Measurements from ENCODE around the gene LYAR. TPM values are rescaled to one million over a fixed set of nuclear protein-coding genes. Genes with fewer than 3 reads are reported as not detected.

LYAR gene
- total and polyA plus RNA-seq, 2 experiments from 2014 or later: 44.0 to 105 TPM

DNA sequence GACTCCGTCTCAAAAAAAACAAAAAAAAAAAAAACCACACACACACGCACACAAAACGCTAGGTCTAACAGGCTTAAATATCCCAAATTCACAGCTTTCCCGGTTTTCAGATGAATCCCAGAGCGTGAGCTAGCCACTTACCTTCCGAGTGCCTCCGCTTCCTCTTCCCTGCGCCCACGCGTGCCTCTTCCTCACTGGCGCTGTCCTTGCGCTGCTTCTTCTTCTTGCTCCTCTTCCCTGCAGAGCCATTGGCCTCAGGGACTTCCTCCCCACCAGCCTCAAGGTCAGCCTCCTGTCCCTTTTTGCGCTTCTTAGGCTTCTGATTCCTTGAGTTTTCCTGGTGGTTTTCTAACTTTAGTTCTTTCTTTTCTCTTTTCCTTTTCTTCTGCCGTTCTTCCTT lies 15.7 kb downstream of the LYAR start:
- Histone ChIP-seq H3K9me2 (ENCODE audit: insufficient read depth) (no peaks in the 10 kb centered on the region), H2AFZ (no peak overlapping the region), H3F3A (replicated peaks; ENCODE audit: low read depth) (no peaks in the 10 kb centered on the region), H3K27ac (ENCODE audit: low read depth) (no peak overlapping the region), H3K36me3 (ENCODE audit: insufficient read depth) (peaks cover 64% of the 10 kb centered on the region), H3K27me3 (ENCODE audit: insufficient read depth) (no peaks in the 10 kb centered on the region), H3K4me2 (no peak overlapping the region), H3K4me3 (no peak overlapping the region), H3K79me2 (replicated peaks; ENCODE audit: insufficient read depth) (0 out of 2 replicates have a peak, but pooled peaks cover 3% of the 10 kb centered on the region), H3K4me1 (ENCODE audit: insufficient read depth) (no peaks in the 10 kb centered on the region), H4K20me1 (replicated peaks; ENCODE audit: insufficient read depth) (peaks cover 12% of the 10 kb centered on the region; the same call in 1 of the 2 replicates)
- Mint-ChIP-seq H3K27ac (no peak overlapping the region), H3K36me3 (ENCODE audit: low read depth) (peaks cover 76% of the 10 kb centered on the region), H3K27me3 (ENCODE audit: insufficient read depth, low read depth, poor library complexity) (peaks cover 1% of the 10 kb centered on the region), H3K4me3 (no peak overlapping the region; the same call in 2 of the 3 replicates), H3K9me3 (no peaks in the 10 kb centered on the region), H3K4me1 (no peaks in the 10 kb centered on the region)
- ATAC-seq (no peak), DNase-seq (ENCODE audit: low spot score) (no peak)
- TF ChIP-seq POLR2AphosphoS5 (IDR thresholded peaks at IDR 0.05; ENCODE audit: low read depth) (no peak), STAT1 (IDR thresholded peaks at IDR 0.05; ENCODE audit: unreplicated experiment) (no peak), ZNF331 (CRISPR knock-in tag; IDR thresholded peaks at IDR 0.05; ENCODE audit: low read depth) (no peak), EZH2 (IDR thresholded peaks at IDR 0.05; ENCODE audit: low read depth, unreplicated experiment) (no peak), JUNB (IDR thresholded peaks at IDR 0.05; ENCODE audit: unreplicated experiment) (no peak), EZH2phosphoT487 (IDR thresholded peaks at IDR 0.05; ENCODE audit: unreplicated experiment) (no peak), NANOG (IDR thresholded peaks at IDR 0.05; ENCODE audit: borderline replicate concordance) (no peak), CREB1 (CRISPR knock-in tag; IDR thresholded peaks at IDR 0.05; ENCODE audit: low read depth) (no peak), ZNF114 (CRISPR knock-in tag; IDR thresholded peaks at IDR 0.05) (no peak)
- TF ChIP-seq, protein P1, sequence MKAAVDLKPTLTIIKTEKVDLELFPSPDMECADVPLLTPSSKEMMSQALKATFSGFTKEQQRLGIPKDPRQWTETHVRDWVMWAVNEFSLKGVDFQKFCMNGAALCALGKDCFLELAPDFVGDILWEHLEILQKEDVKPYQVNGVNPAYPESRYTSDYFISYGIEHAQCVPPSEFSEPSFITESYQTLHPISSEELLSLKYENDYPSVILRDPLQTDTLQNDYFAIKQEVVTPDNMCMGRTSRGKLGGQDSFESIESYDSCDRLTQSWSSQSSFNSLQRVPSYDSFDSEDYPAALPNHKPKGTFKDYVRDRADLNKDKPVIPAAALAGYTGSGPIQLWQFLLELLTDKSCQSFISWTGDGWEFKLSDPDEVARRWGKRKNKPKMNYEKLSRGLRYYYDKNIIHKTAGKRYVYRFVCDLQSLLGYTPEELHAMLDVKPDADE (IDR thresholded peaks at IDR 0.05): no peak
- TF ChIP-seq, protein P2, sequence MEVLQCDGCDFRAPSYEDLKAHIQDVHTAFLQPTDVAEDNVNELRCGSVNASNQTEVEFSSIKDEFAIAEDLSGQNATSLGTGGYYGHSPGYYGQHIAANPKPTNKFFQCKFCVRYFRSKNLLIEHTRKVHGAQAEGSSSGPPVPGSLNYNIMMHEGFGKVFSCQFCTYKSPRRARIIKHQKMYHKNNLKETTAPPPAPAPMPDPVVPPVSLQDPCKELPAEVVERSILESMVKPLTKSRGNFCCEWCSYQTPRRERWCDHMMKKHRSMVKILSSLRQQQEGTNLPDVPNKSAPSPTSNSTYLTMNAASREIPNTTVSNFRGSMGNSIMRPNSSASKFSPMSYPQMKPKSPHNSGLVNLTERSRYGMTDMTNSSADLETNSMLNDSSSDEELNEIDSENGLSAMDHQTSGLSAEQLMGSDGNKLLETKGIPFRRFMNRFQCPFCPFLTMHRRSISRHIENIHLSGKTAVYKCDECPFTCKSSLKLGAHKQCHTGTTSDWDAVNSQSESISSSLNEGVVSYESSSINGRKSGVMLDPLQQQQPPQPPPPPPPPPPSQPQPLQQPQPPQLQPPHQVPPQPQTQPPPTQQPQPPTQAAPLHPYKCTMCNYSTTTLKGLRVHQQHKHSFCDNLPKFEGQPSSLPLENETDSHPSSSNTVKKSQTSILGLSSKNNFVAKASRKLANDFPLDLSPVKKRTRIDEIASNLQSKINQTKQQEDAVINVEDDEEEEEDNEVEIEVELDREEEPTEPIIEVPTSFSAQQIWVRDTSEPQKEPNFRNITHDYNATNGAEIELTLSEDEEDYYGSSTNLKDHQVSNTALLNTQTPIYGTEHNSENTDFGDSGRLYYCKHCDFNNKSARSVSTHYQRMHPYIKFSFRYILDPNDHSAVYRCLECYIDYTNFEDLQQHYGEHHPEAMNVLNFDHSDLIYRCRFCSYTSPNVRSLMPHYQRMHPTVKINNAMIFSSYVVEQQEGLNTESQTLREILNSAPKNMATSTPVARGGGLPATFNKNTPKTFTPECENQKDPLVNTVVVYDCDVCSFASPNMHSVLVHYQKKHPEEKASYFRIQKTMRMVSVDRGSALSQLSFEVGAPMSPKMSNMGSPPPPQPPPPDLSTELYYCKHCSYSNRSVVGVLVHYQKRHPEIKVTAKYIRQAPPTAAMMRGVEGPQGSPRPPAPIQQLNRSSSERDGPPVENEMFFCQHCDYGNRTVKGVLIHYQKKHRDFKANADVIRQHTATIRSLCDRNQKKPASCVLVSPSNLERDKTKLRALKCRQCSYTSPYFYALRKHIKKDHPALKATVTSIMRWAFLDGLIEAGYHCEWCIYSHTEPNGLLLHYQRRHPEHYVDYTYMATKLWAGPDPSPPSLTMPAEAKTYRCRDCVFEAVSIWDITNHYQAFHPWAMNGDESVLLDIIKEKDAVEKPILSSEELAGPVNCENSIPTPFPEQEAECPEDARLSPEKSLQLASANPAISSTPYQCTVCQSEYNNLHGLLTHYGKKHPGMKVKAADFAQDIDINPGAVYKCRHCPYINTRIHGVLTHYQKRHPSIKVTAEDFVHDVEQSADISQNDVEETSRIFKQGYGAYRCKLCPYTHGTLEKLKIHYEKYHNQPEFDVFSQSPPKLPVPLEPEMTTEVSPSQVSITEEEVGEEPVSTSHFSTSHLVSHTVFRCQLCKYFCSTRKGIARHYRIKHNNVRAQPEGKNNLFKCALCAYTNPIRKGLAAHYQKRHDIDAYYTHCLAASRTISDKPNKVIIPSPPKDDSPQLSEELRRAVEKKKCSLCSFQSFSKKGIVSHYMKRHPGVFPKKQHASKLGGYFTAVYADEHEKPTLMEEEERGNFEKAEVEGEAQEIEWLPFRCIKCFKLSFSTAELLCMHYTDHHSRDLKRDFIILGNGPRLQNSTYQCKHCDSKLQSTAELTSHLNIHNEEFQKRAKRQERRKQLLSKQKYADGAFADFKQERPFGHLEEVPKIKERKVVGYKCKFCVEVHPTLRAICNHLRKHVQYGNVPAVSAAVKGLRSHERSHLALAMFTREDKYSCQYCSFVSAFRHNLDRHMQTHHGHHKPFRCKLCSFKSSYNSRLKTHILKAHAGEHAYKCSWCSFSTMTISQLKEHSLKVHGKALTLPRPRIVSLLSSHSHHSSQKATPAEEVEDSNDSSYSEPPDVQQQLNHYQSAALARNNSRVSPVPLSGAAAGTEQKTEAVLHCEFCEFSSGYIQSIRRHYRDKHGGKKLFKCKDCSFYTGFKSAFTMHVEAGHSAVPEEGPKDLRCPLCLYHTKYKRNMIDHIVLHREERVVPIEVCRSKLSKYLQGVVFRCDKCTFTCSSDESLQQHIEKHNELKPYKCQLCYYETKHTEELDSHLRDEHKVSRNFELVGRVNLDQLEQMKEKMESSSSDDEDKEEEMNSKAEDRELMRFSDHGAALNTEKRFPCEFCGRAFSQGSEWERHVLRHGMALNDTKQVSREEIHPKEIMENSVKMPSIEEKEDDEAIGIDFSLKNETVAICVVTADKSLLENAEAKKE (CRISPR knock-in tag; IDR thresholded peaks at IDR 0.05): no peak
- TF ChIP-seq, protein P3, sequence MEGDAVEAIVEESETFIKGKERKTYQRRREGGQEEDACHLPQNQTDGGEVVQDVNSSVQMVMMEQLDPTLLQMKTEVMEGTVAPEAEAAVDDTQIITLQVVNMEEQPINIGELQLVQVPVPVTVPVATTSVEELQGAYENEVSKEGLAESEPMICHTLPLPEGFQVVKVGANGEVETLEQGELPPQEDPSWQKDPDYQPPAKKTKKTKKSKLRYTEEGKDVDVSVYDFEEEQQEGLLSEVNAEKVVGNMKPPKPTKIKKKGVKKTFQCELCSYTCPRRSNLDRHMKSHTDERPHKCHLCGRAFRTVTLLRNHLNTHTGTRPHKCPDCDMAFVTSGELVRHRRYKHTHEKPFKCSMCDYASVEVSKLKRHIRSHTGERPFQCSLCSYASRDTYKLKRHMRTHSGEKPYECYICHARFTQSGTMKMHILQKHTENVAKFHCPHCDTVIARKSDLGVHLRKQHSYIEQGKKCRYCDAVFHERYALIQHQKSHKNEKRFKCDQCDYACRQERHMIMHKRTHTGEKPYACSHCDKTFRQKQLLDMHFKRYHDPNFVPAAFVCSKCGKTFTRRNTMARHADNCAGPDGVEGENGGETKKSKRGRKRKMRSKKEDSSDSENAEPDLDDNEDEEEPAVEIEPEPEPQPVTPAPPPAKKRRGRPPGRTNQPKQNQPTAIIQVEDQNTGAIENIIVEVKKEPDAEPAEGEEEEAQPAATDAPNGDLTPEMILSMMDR (conservative IDR thresholded peaks at IDR 0.05; ENCODE audit: low read depth in 2 of 2): no peak
- TF ChIP-seq, protein P4, sequence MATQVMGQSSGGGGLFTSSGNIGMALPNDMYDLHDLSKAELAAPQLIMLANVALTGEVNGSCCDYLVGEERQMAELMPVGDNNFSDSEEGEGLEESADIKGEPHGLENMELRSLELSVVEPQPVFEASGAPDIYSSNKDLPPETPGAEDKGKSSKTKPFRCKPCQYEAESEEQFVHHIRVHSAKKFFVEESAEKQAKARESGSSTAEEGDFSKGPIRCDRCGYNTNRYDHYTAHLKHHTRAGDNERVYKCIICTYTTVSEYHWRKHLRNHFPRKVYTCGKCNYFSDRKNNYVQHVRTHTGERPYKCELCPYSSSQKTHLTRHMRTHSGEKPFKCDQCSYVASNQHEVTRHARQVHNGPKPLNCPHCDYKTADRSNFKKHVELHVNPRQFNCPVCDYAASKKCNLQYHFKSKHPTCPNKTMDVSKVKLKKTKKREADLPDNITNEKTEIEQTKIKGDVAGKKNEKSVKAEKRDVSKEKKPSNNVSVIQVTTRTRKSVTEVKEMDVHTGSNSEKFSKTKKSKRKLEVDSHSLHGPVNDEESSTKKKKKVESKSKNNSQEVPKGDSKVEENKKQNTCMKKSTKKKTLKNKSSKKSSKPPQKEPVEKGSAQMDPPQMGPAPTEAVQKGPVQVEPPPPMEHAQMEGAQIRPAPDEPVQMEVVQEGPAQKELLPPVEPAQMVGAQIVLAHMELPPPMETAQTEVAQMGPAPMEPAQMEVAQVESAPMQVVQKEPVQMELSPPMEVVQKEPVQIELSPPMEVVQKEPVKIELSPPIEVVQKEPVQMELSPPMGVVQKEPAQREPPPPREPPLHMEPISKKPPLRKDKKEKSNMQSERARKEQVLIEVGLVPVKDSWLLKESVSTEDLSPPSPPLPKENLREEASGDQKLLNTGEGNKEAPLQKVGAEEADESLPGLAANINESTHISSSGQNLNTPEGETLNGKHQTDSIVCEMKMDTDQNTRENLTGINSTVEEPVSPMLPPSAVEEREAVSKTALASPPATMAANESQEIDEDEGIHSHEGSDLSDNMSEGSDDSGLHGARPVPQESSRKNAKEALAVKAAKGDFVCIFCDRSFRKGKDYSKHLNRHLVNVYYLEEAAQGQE (IDR thresholded peaks at IDR 0.05; ENCODE audit: unreplicated experiment): no peak

Measured in GM23338 (cell line).